ENCODE measurements around the gene POGLUT2.

The POGLUT2 gene

DNA sequence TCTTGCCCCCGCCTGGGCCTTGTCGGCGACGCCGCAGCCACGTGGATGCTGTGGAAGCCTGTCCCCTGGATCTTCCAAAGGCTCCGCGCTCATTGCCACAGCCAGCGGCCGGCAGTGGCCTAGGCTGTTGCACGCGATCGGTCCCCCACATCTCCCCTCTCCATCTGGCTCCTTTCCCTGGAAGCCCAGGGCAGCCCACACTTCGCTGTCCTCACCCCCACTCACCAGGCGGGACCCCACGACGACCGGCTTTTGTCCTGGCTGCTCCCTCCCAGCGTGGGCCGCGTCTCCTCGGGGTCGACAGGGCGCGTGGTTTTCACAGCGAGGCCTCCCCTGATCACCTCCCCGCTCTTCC lies 24.6 kb downstream of the POGLUT2 start:
- peak overlapping the region; percentile 80 for H3K4me3 ChIP-seq (ENCODE audit: low read depth, low read length)
- H3K27me3 ChIP-seq (replicated peaks): no peaks in the 10 kb centered on the region
- TF ChIP-seq, protein P1, sequence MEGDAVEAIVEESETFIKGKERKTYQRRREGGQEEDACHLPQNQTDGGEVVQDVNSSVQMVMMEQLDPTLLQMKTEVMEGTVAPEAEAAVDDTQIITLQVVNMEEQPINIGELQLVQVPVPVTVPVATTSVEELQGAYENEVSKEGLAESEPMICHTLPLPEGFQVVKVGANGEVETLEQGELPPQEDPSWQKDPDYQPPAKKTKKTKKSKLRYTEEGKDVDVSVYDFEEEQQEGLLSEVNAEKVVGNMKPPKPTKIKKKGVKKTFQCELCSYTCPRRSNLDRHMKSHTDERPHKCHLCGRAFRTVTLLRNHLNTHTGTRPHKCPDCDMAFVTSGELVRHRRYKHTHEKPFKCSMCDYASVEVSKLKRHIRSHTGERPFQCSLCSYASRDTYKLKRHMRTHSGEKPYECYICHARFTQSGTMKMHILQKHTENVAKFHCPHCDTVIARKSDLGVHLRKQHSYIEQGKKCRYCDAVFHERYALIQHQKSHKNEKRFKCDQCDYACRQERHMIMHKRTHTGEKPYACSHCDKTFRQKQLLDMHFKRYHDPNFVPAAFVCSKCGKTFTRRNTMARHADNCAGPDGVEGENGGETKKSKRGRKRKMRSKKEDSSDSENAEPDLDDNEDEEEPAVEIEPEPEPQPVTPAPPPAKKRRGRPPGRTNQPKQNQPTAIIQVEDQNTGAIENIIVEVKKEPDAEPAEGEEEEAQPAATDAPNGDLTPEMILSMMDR (IDR thresholded peaks at IDR 0.05; ENCODE audit: low read depth, low read length, missing control alignments): no peak
- DNase-seq: no peak
- H3K36me3 ChIP-seq (replicated peaks): no peaks in the 10 kb centered on the region
- in situ Hi-C loops (cut with HindIII; ENCODE audit: low pct_ligation_motif_present, low sequenced_read_pairs): no loop called here
- H3K27ac ChIP-seq: no peak overlapping the region

DNA sequence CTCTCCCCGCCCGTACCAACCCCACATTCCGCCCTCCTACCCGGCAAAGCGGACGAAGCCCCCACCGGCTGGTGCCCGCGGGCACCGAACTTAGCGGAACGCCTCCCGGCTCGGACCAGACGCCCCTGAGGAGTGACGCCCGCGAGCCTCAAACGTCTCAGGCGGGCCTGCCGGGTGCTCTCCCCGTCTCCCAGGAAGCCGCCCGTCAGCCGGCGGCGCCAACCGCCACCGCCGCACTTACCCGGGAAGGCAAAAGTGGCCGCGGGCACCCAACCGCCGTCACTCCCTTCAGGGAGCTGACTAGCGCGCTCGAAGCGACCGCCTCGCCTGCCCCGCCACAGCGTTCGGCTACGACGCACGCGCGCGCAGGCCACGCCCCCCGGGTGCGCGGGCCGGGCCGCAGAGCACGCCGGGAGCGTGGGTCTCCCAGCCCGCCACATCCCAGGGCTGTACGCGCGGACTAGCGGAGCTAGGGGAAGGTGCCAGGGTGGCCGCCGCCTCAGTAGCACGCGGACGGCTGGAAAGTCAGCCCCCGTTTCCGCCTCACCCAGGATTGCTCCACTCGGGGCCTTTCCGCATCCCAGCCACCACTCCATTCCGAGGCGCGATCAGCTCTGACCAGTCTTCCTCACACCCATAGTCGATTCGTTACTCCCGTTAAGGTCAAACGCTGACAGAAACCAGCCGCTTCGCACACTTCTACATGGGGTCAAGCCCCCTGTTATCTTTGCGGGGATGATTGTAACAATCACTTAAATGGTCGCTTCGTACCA lies 25.1 kb downstream of the POGLUT2 start, which contains the start of gene TEX30:
Gene TEX30 (minus strand): TSS at position 346 of the 773 bp plus-strand sequence. CDS start 3,760 bp downstream, outside the sequence.
- TF ChIP-seq, protein P1 (IDR thresholded peaks at IDR 0.05; ENCODE audit: low read depth, low read length, missing control alignments): peak; percentile 10
- Histone ChIP-seq H3K27ac (peak within 1 kb of the TSS; percentile 29), H3K4me3 (ENCODE audit: low read depth, low read length) (peak within 1 kb of the TSS; percentile 80), H3K36me3 (replicated peaks) (no peaks in the 10 kb centered on the region), H3K27me3 (replicated peaks) (no peaks in the 10 kb centered on the region)
- in situ Hi-C loops (cut with HindIII; ENCODE audit: low pct_ligation_motif_present, low sequenced_read_pairs): no loop called here
- peak; percentile 62 for DNase-seq

DNA sequence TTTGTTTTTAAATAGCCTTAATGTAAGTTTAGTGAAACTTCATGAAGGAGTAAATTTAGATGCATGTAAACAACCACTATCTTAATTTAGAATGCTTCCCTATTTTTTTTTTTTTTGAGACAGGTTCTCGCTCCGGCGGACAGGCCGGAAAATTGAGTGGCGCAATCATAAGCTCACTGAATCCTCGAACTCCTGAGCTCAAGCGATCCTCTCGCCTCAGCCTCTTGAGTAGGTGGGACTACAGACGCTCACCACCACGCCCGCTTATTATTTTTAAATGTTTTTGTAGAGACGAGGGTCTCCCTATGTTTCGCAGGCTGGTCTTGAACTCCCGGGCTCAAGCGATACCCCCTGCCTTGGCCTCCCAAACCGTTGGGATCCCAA lies 26.7 kb downstream of the POGLUT2 start:
- no peaks in the 10 kb centered on the region for H3K27me3 ChIP-seq (replicated peaks)
- in situ Hi-C loops (cut with HindIII; ENCODE audit: low pct_ligation_motif_present, low sequenced_read_pairs): no loop called here
- no peak for DNase-seq
- H3K27ac ChIP-seq: no peak overlapping the region
- no peak overlapping the region for H3K4me3 ChIP-seq (ENCODE audit: low read depth, low read length)
- H3K36me3 ChIP-seq (replicated peaks): no peaks in the 10 kb centered on the region
- TF ChIP-seq, protein P1 (IDR thresholded peaks at IDR 0.05; ENCODE audit: low read depth, low read length, missing control alignments): no peak

DNA sequence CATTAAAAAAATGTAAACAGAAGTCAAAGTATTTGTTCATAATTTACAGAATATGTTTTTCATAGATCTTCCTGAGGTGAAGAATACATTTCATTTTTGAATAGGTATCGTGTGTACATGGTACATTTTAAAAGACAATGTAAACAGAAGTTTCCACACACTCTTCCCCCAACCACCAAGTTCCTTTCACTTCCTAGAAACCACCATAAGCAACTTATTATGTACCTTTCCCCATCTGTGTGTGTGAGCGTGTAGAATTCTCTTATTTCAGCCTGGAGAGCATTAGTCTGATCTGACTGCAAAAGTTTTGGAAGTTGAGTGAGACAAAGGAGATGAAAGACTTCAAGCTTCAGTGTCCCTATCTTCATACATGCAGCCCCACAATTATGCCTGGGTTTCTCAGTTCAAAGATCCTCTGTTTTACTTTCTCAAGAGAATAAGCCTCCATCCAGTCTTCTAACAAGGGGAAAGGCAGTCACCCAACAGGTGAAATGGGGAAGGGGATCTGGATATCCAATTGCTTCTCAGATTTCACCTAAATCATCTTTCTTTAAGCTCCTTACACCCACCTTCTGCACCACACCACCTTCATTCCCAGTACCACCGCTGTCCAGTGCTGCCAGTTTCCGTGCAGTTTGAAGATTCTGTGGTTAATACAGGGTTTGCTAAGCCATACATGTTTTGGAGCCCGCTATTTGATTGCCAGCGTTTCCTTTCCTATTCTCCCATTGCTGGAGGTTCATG lies 27.3 kb downstream of the POGLUT2 start:
- Histone ChIP-seq H3K27ac (no peak overlapping the region), H3K36me3 (replicated peaks) (no peaks in the 10 kb centered on the region), H3K27me3 (replicated peaks) (no peaks in the 10 kb centered on the region), H3K4me3 (ENCODE audit: low read depth, low read length) (no peak overlapping the region)
- in situ Hi-C loops (cut with HindIII; ENCODE audit: low pct_ligation_motif_present, low sequenced_read_pairs): no loop called here
- TF ChIP-seq, protein P1 (IDR thresholded peaks at IDR 0.05; ENCODE audit: low read depth, low read length, missing control alignments): no peak
- no peak for DNase-seq

DNA sequence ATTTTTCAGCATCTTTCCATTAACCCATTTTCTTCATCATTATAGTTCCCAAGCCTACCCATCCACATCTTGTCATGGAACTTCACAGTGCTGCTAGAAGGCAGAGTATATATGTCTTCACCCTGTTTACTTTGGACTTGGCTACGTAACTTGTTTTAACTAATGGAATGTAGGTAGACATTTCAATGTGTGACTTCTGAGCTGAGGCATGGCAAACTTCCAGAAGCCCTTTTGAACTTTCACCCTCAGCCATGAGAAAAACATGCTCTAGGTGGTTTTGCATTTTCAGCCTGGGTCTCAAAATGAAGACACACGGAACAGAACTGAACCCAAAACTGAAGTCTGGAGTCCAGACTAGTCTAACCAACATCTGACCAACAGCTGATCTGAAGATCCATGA lies 28.3 kb downstream of the POGLUT2 start:
- Histone ChIP-seq H3K27me3 (replicated peaks) (no peaks in the 10 kb centered on the region), H3K4me3 (ENCODE audit: low read depth, low read length) (no peak overlapping the region), H3K36me3 (replicated peaks) (no peaks in the 10 kb centered on the region), H3K27ac (no peak overlapping the region)
- TF ChIP-seq, protein P1 (IDR thresholded peaks at IDR 0.05; ENCODE audit: low read depth, low read length, missing control alignments): no peak
- in situ Hi-C loops (cut with HindIII; ENCODE audit: low pct_ligation_motif_present, low sequenced_read_pairs): no loop called here
- DNase-seq: no peak
